DND-41 (cell line): ENCODE data around the gene ALOX5.

Source experiments
- ATAC-seq: fragments of 200-7000 bp; cut with Tn5 transposase; 3 replicates; pipeline ENCODE4 v1.9.1; 2021; ENCODE audit warnings: low read depth; ENCODE audit not compliant: insufficient read depth
- DNase-seq: peaks from one replicate; pipeline ENCODE4 v3.0.0-alpha.2; 2020
- H2AFZ ChIP-seq: 2 replicates; pipeline ENCODE4 v1.6.0; 2012; ENCODE audit warnings: low read depth, low read length
- H3K27ac ChIP-seq: 2 replicates; pipeline ENCODE4 v1.5.1; 2012; ENCODE audit warnings: low read length, inconsistent platforms
- H3K27me3 ChIP-seq: fragments of 200-600 bp; sonication (generic); 2 replicates; pipeline ENCODE4 v1.6.0; 2012; ENCODE audit warnings: low read length, mild to moderate bottlenecking, inconsistent platforms; ENCODE audit not compliant: insufficient read depth, poor library complexity
- H3K36me3 ChIP-seq: 2 replicates; pipeline ENCODE4 v1.5.1; 2012; ENCODE audit warnings: low read length, inconsistent platforms; ENCODE audit not compliant: insufficient read depth
- H3K4me1 ChIP-seq: 2 replicates; pipeline ENCODE4 v1.5.1; 2012; ENCODE audit warnings: mild to moderate bottlenecking, low read length; ENCODE audit not compliant: insufficient read depth
- H3K4me2 ChIP-seq: 2 replicates; pipeline ENCODE4 v1.6.0; 2012; ENCODE audit warnings: mild to moderate bottlenecking, moderate library complexity, low read length, inconsistent platforms; ENCODE audit not compliant: insufficient read depth
- H3K4me3 ChIP-seq, 2 experiments: fragments of 200-600 bp in 1 of 2; shearing (Covaris generic) in 1 of 2; 2 replicates each; pipeline ENCODE4 v1.5.1; 2012 to 2016; ENCODE audit warnings: inconsistent platforms in 2 of 2, low read length in 2 of 2, mild to moderate bottlenecking in 2 of 2, low read depth in 1 of 2, moderate library complexity in 1 of 2
- H3K79me2 ChIP-seq: 2 replicates; pipeline ENCODE4 v1.6.0; 2012; ENCODE audit warnings: low read length, inconsistent platforms; ENCODE audit not compliant: insufficient read depth
- H3K9ac ChIP-seq: 2 replicates; pipeline ENCODE4 v1.6.0; 2012; ENCODE audit warnings: low read depth, mild to moderate bottlenecking, inconsistent platforms, low read length, moderate library complexity
- H3K9me3 ChIP-seq: 2 replicates; pipeline ENCODE4 v1.5.1; 2012; ENCODE audit warnings: low read length, moderate library complexity, mild to moderate bottlenecking, inconsistent platforms; ENCODE audit not compliant: insufficient read depth, severe bottlenecking
- H4K20me1 ChIP-seq: 2 replicates; pipeline ENCODE4 v1.6.0; 2012; ENCODE audit warnings: low read length; ENCODE audit not compliant: insufficient read depth
- EZH2 ChIP-seq: IDR thresholded peaks from 3 replicates; pipeline ENCODE4 v1.6.1; 2012; ENCODE audit warnings: borderline replicate concordance, low read depth, mild to moderate bottlenecking, moderate library complexity, low read length, inconsistent platforms; ENCODE audit not compliant: severe bottlenecking
- TF ChIP-seq, protein P1 (sequence below): IDR thresholded peaks from 2 replicates; pipeline ENCODE4 v1.5.1; 2012; ENCODE audit warnings: borderline replicate concordance, low read length, moderate library complexity, mild to moderate bottlenecking; ENCODE audit not compliant: poor library complexity, severe bottlenecking; ENCODE audit errors: extremely low read depth

Gene ALOX5

DNA sequence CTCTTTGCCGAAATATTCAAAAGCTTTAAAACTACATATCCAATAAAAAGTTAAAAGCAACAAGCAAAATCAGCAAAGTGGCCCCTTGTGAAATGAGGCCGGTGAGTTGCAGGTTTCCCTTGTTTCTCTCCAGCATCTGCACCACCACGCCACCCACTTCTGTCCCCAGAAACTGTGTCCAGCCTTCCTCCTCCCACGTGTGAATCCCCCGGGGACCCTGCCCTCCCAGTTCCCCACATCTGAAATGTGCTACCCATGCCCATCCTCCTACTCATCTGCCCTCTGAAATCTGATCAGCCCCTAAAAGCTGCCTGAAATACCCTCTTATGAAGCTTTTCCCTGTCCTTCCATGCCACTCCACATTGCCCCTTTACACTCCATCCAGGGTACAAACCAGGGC lies 3.8 kb downstream of the ALOX5 start:
- no peaks in the 10 kb centered on the region for H3K27me3 ChIP-seq
- no peak for DNase-seq
- H3K27ac ChIP-seq = no peak overlapping the region
- H3K9ac ChIP-seq = no peak overlapping the region
- H4K20me1 ChIP-seq = no peaks in the 10 kb centered on the region
- no peaks in the 10 kb centered on the region for H3K4me1 ChIP-seq
- no peak overlapping the region for H3K4me3 ChIP-seq
- H3K4me2 ChIP-seq = no peak overlapping the region
- no peaks in the 10 kb centered on the region for H3K36me3 ChIP-seq
- no peak for TF ChIP-seq EZH2
- TF ChIP-seq, protein P1, sequence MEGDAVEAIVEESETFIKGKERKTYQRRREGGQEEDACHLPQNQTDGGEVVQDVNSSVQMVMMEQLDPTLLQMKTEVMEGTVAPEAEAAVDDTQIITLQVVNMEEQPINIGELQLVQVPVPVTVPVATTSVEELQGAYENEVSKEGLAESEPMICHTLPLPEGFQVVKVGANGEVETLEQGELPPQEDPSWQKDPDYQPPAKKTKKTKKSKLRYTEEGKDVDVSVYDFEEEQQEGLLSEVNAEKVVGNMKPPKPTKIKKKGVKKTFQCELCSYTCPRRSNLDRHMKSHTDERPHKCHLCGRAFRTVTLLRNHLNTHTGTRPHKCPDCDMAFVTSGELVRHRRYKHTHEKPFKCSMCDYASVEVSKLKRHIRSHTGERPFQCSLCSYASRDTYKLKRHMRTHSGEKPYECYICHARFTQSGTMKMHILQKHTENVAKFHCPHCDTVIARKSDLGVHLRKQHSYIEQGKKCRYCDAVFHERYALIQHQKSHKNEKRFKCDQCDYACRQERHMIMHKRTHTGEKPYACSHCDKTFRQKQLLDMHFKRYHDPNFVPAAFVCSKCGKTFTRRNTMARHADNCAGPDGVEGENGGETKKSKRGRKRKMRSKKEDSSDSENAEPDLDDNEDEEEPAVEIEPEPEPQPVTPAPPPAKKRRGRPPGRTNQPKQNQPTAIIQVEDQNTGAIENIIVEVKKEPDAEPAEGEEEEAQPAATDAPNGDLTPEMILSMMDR = no peak
- H3K79me2 ChIP-seq = no peaks in the 10 kb centered on the region
- H3K9me3 ChIP-seq = no peaks in the 10 kb centered on the region
- no peak for ATAC-seq
- H2AFZ ChIP-seq = no peak overlapping the region

DNA sequence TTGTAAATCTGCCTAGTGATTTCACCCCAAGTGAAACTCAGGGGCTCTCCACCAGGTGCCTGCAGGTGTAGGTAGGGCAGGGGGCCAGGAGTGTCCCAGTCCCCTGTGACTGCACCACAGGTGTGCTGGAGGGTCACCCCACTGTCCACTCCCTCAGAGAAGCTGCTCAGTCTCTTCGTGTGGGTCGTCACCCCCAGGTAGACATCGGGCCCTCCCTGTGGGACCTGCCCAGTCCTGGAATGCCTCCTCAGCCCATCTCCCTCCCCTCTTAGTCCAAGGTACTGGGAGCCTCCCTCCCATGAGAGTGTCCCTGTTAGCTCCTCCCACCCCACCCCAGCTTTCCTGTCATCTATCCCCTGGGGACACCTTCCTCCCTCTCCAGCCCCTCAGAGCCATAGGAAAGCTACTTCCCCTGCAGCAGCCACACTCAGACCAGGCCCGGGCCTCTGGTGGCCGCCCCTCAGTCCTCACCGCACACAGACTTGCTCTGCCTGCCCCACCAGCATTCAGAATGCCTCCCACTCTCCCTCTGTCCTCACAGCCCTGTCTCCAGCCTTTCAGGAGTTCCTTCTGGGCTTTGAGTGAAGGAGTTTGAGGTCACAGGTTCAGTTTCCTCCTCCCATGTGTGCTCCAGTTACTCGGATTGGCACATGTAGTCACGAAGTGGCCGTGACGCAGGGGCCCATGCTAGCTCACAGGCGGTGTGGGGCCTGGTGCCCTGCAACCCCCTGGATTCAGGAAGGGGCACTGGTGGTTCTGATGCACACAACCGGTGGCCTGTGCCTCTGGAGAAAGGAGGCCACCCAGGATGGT lies 5.1 kb downstream of the ALOX5 start:
- H3K27ac ChIP-seq = no peak overlapping the region

DNA sequence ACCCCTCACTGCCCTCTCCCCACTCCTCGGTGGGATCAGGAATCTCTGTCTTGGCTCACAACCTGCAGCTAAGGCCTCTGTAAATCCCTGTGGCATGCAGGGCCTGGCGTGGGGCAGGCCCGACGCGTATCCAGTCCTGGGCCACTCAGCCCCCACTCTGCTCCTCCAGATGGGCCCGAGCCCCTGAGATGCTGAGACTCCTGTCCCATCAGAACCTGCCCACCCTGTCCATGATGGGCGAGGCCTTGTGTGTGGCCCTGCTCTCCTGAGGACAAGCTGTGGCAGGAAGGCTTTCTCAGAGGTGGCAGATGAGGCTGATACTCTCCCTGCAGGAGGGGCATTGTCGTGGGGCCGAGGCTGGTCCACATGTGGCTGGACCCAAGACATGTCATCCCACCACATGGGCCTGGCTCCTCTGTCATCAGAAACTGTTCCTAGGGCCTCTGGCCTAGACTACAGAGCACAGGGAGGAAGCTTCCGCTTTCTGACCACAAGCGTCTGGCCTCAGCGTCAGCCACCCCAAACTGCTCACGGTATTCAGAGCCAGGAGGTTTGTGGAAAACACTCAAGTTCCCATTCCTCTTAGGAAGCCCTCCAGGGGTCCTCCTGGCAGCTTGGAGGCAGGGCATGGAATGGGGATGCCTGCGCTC lies 6.0 kb downstream of the ALOX5 start:
- Histone ChIP-seq H4K20me1 (no peaks in the 10 kb centered on the region), H3K4me2 (no peak overlapping the region), H3K4me1 (no peaks in the 10 kb centered on the region), H3K4me3 (no peak overlapping the region), H3K27ac (no peak overlapping the region), H2AFZ (no peak overlapping the region), H3K9me3 (no peaks in the 10 kb centered on the region), H3K9ac (no peak overlapping the region), H3K79me2 (no peaks in the 10 kb centered on the region), H3K36me3 (no peaks in the 10 kb centered on the region), H3K27me3 (no peaks in the 10 kb centered on the region)
- no peak for ATAC-seq
- no peak for TF ChIP-seq EZH2
- TF ChIP-seq, protein P1 = no peak
- DNase-seq = no peak

More for the DNA sequence above, 5.1 kb downstream of the ALOX5 start:
- H3K4me1 ChIP-seq = no peaks in the 10 kb centered on the region
- no peak overlapping the region for H3K9ac ChIP-seq
- no peak for ATAC-seq
- no peaks in the 10 kb centered on the region for H3K79me2 ChIP-seq
- H3K4me3 ChIP-seq = no peak overlapping the region
- H3K4me2 ChIP-seq = no peak overlapping the region
- H4K20me1 ChIP-seq = no peaks in the 10 kb centered on the region
- TF ChIP-seq, protein P1 = no peak
- no peak for TF ChIP-seq EZH2
- H3K9me3 ChIP-seq = no peaks in the 10 kb centered on the region
- H3K36me3 ChIP-seq = no peaks in the 10 kb centered on the region
- DNase-seq = no peak
- no peak overlapping the region for H2AFZ ChIP-seq
- no peaks in the 10 kb centered on the region for H3K27me3 ChIP-seq
